Stromal cell of bone marrow (primary cell): ENCODE data around the gene HASPIN.
"Not testable (repeated sequence)": the region's sequence is repeated elsewhere in the genome, so short reads cannot be mapped to it uniquely, and the experiment has no call there.

Source experiments
- DNase-seq: peaks from one replicate; pipeline ENCODE4 v3.0.0-alpha.2; 2012; ENCODE audit warnings: low read depth

Gene HASPIN

GRCh38 chr17:3697103-3697476, 26.6 kb upstream of the HASPIN start:
- no peak for DNase-seq

GRCh38 chr17:3698139-3698538, 25.6 kb upstream of the HASPIN start:
- no peak for DNase-seq

- DNase-seq = no peak
Observed at GRCh38 chr17:3699951-3700350, 23.8 kb upstream of the HASPIN start.

- not testable (repeated sequence) for DNase-seq
Observed at GRCh38 chr17:3702041-3702539, 21.6 kb upstream of the HASPIN start.

GRCh38 chr17:3704931-3705717, 18.6 kb upstream of the HASPIN start:
- no peak for DNase-seq

- DNase-seq = not testable (repeated sequence)
Observed at GRCh38 chr17:3705718-3705984, 18.1 kb upstream of the HASPIN start.

- DNase-seq = no peak
Observed at GRCh38 chr17:3708366-3708765, 15.3 kb upstream of the HASPIN start.

- DNase-seq = no peak
Observed at GRCh38 chr17:3710951-3711383, 12.7 kb upstream of the HASPIN start.

- DNase-seq = no peak
Observed at GRCh38 chr17:3712811-3713463, 10.8 kb upstream of the HASPIN start.

GRCh38 chr17:3715296-3715695, 8.4 kb upstream of the HASPIN start:
- no peak for DNase-seq

- no peak for DNase-seq
Observed at GRCh38 chr17:3718201-3718600, 5.5 kb upstream of the HASPIN start.

GRCh38 chr17:3719265-3719664, 4.4 kb upstream of the HASPIN start:
- DNase-seq = no peak

- DNase-seq = no peak
Observed at GRCh38 chr17:3722716-3723115, 987 bp upstream of the HASPIN start.

- DNase-seq = no peak
Observed at GRCh38 chr17:3723188-3723555, 531 bp upstream of the HASPIN start.

- no peak for DNase-seq
Observed at GRCh38 chr17:3724378-3725077, 825 bp downstream of the HASPIN start.

GRCh38 chr17:3727041-3727440, 3.3 kb downstream of the HASPIN start:
- DNase-seq = no peak

- DNase-seq = not testable (repeated sequence)
Observed at GRCh38 chr17:3728099-3728498, 4.4 kb downstream of the HASPIN start.

GRCh38 chr17:3729881-3730280, 6.2 kb downstream of the HASPIN start:
- DNase-seq = no peak

GRCh38 chr17:3730881-3731429, 7.3 kb downstream of the HASPIN start:
- no peak for DNase-seq

- no peak for DNase-seq
Observed at GRCh38 chr17:3732210-3732621, 8.5 kb downstream of the HASPIN start.

- not testable (repeated sequence) for DNase-seq
Observed at GRCh38 chr17:3734911-3735276, 11.2 kb downstream of the HASPIN start.

- no peak for DNase-seq
Observed at GRCh38 chr17:3735515-3735914, 11.8 kb downstream of the HASPIN start.
